ENCODE results near the gene PDZD2.

PDZD2 gene

GRCh38 chr5:32094691-32095090, 455.8 kb downstream of the PDZD2 start:
- no peak for TF ChIP-seq CTCF (IDR thresholded peaks at IDR 0.05)
- no peak for TF ChIP-seq ZFX (IDR thresholded peaks at IDR 0.05; ENCODE audit: borderline replicate concordance)
- no peak overlapping the region for H3K27ac ChIP-seq

- H3K27ac ChIP-seq, result no peak overlapping the region
- TF ChIP-seq ZFX (IDR thresholded peaks at IDR 0.05; ENCODE audit: borderline replicate concordance), result no peak
- TF ChIP-seq CTCF (IDR thresholded peaks at IDR 0.05), result no peak
Measured at GRCh38 chr5:32095261-32095671, 456.3 kb downstream of the PDZD2 start.

- no peak overlapping the region for H3K27ac ChIP-seq
- TF ChIP-seq CTCF (IDR thresholded peaks at IDR 0.05), result no peak
- no peak for TF ChIP-seq ZFX (IDR thresholded peaks at IDR 0.05; ENCODE audit: borderline replicate concordance)
Measured at GRCh38 chr5:32096891-32097595, 458.1 kb downstream of the PDZD2 start.

GRCh38 chr5:32098291-32098690, 459.4 kb downstream of the PDZD2 start:
- TF ChIP-seq ZFX (IDR thresholded peaks at IDR 0.05; ENCODE audit: borderline replicate concordance) (no peak), CTCF (IDR thresholded peaks at IDR 0.05) (no peak)
- H3K27ac ChIP-seq, result no peak overlapping the region

- no peak overlapping the region for H3K27ac ChIP-seq
- TF ChIP-seq CTCF (IDR thresholded peaks at IDR 0.05) (no peak), ZFX (IDR thresholded peaks at IDR 0.05; ENCODE audit: borderline replicate concordance) (no peak)
Measured at GRCh38 chr5:32098890-32099310, 460.0 kb downstream of the PDZD2 start.

- TF ChIP-seq ZFX (IDR thresholded peaks at IDR 0.05; ENCODE audit: borderline replicate concordance), result no peak
- TF ChIP-seq CTCF (IDR thresholded peaks at IDR 0.05), result no peak
- no peak overlapping the region for H3K27ac ChIP-seq
Measured at GRCh38 chr5:32099486-32100035, 460.6 kb downstream of the PDZD2 start.

GRCh38 chr5:32100230-32100629, 461.3 kb downstream of the PDZD2 start:
- no peak for TF ChIP-seq CTCF (IDR thresholded peaks at IDR 0.05)
- TF ChIP-seq ZFX (IDR thresholded peaks at IDR 0.05; ENCODE audit: borderline replicate concordance), result no peak

More at GRCh38 chr5:32100230-32100629, 461.3 kb downstream of the PDZD2 start:
- H3K27ac ChIP-seq, result no peak overlapping the region

Data from 22Rv1 (cell line).